ENCODE measurements around the gene ATOSA.

- no peak for TF ChIP-seq CTCF (conservative IDR thresholded peaks at IDR 0.05; ENCODE audit: low read length)
- TF ChIP-seq EZH2phosphoT487 (IDR thresholded peaks at IDR 0.05; ENCODE audit: borderline replicate concordance, low read depth, low read length): no peak
Measured at GRCh38 chr15:52710708-52711389, 31.7 kb upstream of the ATOSA start.

All from OCI-LY7 (cell line).